ENCODE results near the gene TMEM237.
"Not testable (repeated sequence)": the region's sequence is repeated elsewhere in the genome, so short reads cannot be mapped to it uniquely, and the experiment has no call there.

Gene TMEM237, protein sequence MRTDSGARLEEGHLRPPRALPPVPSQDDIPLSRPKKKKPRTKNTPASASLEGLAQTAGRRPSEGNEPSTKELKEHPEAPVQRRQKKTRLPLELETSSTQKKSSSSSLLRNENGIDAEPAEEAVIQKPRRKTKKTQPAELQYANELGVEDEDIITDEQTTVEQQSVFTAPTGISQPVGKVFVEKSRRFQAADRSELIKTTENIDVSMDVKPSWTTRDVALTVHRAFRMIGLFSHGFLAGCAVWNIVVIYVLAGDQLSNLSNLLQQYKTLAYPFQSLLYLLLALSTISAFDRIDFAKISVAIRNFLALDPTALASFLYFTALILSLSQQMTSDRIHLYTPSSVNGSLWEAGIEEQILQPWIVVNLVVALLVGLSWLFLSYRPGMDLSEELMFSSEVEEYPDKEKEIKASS

DNA sequence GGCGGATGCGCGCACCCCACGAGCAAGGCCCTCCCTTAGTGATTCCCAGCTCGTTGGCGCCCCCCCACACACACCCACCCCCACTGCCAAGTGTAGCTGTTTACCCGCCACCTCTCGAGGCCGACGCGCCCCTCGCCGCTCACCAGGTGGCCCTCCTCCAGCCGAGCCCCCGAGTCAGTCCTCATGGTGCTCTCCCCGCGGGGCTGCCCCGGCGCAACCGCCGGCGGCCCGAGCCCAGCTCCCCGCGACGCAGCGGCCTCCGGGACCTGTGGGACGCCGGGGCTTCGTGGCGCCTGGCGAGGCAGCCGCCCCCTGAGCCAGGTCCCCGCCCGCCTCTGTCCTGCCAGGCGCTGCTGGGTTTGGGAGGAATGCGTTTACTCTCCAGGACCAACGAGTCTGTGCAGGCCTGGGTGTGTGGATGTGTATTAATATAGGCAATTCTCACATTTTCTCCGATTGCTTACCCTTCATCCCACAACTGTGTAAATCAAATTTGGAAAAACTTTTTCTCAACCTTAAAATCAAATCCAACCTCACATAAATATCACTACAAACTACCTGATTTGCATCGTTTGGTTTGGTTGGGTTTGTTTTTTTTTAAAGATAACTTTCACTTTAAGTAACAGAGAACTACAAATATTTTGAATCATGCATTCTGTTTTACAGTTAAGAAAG, at the start of gene TMEM237:
Gene TMEM237 (minus strand): TSS at position 288 of the 675 bp plus-strand sequence. CDS start 103 bp downstream, at position 185.
- DNase-seq: peak; percentile 77

DNA sequence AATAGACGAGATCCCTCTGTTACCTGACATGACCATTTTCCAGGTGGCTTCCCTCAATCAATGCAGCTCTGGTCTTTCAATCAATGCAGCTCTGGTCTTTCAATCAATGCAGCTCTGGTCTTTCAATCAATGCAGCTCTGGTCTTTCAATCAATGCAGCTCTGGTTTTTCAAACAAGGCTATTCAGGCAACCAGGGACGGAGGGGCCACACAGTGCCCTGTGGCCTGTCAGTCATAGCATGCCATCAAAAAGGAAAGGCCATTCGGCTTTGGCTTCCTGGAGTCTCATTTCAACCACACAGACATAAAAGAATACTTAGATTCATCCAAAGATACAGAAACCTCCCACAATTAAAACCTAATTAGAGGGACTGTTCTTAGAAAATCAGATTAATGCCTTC, 41.9 kb upstream of the TMEM237 start:
- DNase-seq: no peak

DNA sequence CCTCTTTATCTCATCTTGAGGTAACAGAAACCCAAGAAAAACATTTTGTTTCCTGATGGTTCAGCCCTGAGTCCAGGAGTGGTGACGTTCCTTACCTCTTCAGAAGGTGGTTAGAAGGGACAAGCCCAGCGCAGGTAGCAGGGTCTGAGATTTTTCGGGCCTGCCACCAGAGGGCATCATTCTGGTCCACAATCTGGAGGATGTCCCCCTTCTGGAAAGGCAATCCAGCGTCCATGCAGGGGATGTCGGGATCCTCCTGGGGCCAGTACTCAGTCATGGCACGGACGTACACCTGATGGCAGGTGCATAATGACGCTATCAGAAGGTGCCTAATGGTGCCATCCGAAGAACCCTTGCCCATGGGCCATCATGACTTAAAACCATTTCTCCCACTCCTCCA, 37.4 kb upstream of the TMEM237 start:
- DNase-seq: no peak

DNA sequence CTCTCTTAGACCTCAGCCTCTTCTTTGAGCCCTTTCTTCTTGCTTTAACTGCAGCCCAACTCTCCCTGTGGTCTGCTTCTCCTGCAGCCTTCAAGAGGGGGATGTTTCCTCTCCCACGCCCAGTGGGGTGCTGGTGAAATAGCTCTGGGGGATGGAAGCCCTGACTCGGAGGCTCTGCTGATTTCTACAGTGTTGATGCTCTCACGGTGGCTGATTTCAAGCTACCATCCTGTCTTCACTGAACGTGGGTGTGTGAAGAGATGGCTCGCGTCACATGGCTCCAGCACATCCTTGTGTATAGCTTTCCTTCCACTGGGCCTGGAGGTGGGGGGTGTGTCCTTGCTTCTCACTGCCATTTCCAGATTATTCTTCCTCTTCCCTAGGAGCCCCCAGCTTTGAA, 35.1 kb upstream of the TMEM237 start:
- no peak for DNase-seq

DNA sequence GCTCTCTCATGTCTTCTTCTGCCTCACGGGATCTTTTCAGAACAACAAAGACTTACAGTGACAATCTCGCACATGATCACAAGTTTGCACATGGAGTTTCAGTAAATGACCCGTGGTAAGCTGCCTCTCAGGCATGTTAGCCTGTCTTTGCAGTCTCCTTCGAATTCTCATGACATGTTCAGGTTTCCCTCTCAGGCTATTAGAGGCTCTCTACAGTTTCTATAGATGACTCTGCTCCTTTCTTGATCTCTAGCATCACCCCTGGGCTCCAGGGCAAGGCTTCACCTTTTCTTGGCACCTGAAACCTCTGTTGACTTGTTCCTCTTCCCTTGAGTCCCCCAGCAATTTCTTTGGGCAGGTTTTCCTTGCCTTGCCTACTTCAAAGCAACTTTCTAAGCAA, 32.2 kb upstream of the TMEM237 start:
- DNase-seq: no peak

DNA sequence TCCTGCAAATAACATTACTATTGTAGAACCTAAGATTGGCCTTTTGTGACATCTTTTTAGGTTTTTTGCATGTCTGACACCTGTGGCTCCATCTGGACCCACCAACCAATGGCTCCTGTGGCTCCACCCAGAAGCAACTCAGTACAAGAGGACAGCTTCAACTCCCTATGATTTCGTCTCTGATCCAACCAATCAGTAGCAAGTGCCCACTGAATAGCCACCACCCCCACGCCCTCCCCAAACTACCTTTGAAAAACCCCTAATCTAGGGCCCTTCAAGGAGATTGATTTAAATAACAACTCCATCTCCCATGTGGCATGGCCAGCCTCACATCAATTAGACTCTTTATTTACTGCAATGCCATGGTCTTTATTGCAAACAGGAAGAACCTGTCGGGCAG, 31.5 kb upstream of the TMEM237 start:
- DNase-seq: no peak

DNA sequence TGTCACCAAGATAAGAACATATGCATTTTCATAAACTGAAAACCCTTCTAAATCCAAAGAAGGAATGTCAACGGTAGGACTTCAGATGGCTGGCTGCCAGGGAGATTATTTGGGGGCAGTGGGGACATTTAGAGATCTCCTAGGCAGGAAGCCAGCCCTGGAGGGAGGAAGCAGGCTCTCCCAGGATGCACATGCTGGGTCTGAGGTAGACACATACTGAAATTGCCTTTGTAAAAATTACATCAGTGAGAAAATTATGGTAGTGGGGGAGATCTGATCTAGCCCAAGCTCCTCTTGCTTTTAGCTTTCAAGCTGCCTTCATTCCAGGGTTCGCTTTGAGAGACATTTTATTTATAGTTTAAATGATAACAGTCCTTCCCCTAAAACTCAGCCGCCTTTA, 31.0 kb upstream of the TMEM237 start:
- DNase-seq: no peak

DNA sequence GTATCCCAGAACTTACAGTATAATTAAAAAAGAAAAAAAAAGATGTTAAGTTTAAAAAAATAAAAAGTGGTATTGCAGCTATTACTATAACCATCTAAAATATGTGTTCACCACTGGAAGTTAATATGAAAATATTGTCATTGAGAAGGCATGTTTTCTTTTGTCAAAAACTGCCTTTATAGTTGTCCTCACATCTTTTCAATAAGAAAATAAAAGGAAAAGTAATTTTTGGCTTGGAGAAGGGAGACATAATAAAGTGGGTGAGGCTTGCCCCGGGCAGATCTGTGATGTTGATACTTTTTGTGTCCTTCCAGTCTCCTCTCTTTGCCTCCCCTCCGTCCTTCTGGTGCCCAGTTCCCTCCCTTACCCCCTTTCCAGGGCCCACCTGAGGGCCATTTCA, 30.2 kb upstream of the TMEM237 start:
- no peak for DNase-seq

DNA sequence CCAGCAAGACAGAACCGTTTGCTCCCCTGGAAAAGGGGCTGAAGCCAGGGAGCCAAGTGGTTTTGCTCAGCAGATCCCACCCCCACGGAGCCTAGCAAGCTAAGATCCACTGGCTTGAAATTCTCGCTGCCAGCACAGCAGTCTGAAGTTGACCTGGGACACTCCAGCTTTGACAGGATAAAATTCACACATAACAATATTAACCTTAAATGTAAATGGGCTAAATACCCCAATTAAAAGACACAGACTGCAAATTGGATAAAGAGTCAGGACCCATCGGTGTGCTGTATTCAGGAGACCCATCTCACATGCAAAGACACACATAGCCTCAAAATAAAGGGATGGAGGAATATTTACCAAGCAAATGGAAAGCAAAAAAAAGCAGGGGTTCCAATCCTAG, 27.9 kb upstream of the TMEM237 start:
- not testable (repeated sequence) for DNase-seq

DNA sequence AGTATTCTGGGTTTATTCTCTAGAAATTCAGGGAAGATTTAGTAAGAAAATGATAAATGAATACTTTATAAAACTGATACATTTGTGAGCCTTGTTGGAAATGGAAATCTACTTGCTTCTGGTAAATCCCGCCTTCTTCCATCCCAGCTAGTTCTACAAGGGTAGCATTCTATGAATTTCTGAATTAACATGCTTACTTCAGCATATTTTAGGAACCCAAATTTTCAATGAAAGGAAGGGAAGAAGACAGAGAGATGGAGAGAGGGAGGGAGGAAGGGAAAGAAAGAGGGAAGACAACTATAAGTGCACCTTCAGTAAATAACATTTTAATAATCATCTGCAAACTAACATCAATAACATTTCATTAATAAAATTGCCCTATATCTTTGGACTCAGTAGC, 26.6 kb upstream of the TMEM237 start:
- no peak for DNase-seq

DNA sequence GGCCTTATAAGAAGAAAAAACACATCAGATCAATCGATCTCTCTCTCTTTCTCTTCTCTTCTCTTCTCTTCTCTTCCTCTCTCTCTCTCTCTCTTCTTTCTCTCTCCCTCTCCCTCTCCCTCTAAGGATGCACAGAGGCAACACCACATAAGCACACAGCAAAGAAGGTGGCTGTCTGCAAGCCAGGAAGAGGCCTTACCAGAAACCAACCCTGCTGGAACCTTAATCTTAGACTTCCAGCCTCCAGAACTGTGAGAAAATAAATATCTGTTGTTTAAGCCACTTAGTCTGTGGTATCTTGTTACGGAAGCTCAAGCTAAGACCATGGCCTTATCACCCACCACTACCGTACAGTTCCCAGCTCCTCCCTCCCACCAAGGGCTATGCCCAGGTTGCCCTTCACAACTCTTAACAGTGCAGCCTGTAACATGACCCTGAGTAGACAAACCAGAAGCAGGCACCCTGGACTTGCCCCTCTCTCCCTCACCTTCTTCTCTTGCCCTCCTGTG, 25.2 kb upstream of the TMEM237 start:
- DNase-seq: no peak

DNA sequence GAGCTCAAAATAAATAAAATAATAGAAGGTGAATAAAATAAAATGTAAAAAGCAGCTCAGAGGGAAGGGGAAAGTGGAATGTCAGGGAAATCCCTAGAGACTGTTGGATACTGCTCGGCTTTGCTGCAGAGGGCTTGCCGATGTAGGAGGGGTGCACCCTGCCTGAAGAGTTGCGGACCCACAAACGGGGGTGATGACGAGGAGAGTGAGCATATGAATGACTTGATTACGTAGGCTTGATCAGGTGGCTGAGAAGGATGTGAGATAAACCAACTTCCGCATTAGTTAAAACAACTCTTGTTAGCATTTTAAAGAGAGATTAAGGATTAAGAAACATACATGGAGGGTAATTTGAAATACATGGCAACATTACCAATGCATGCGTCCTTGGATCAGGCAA, 21.0 kb upstream of the TMEM237 start:
- DNase-seq: no peak

DNA sequence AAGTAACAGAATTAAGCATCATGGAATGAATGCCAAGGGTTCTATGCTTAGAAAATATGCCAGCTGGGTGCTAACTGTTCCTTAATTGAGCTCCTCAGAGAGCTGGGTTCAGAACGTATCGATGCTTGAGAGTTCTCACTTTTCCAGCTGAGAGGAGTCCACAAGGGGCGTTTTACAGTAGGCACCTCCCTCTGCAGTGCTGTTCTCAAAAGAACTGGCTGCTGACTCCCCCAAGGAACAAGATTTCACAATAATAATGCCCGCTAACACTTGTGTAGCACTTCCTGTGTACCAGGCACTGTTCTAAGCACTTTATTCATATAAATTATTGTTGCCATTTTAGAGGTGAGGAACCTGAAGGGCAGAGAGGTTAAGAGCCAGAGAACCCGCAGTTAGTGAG, 18.1 kb upstream of the TMEM237 start:
- DNase-seq: no peak

DNA sequence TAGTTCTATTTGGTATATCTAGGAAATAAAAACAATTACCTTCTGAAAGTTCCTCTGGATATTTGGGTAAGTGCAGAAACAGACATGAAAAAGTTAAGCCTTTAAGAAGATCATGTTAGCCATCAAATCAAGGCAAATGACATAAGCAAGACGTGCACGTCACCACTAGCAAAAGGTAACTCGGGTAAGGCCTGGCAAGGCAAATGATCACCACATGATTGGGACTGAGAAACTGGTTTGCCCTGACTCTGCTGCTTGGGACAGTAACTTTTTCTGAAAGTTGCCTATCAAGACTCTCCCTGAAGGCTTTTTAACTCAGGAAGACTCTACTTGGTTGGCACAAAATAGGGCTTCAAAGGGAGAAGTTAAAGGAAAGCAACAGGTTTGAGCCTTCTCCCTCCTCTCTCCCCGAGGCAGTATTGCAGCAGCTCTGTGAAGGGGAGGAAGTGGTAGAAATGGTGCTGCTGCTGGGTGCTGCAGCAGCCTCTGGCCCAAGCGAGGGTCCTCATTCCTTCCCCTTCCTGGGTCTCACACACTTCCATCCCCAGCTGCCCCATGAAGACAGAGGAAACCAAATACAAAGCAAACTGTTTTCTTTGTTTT, 17.1 kb upstream of the TMEM237 start:
- no peak for DNase-seq

DNA sequence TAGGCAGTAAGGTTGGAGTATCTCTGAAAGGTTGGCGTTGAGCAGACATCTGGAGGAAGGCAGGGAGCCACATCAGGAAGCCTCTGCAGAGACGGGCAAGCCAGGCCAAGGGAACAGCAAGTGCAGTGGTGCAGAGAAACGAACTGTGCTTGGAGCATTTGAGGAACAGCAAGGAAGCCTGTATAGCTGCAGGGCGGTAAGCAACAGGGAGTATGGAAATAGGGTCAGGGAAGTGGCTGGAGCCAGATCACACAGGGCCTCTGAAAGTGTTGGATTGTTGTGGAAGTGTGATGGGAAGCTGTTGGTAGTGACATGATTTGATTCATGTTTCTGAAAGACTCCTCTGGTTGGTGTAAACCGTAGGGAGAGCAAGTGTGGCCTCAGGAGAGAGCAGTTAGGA, 13.4 kb upstream of the TMEM237 start:
- DNase-seq: no peak

DNA sequence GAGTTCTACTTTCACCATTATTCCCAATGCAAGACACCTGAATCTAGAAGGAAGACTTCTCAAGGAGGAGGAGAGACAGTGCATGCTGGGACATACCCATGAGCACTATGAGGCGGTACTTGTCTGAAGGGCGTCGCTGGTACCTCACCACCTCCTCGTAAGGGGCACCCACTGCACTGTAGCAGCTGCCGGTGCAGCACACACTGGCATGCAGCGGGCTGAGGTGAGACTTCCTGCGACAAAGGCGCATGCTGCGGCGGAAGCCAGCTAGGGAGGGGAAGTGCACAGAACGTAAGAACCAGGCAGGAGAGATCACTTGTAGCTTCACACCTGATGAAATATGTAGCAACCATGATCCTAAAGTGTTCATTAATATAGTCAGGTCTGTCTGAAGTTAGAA, 12.8 kb upstream of the TMEM237 start:
- DNase-seq: no peak

DNA sequence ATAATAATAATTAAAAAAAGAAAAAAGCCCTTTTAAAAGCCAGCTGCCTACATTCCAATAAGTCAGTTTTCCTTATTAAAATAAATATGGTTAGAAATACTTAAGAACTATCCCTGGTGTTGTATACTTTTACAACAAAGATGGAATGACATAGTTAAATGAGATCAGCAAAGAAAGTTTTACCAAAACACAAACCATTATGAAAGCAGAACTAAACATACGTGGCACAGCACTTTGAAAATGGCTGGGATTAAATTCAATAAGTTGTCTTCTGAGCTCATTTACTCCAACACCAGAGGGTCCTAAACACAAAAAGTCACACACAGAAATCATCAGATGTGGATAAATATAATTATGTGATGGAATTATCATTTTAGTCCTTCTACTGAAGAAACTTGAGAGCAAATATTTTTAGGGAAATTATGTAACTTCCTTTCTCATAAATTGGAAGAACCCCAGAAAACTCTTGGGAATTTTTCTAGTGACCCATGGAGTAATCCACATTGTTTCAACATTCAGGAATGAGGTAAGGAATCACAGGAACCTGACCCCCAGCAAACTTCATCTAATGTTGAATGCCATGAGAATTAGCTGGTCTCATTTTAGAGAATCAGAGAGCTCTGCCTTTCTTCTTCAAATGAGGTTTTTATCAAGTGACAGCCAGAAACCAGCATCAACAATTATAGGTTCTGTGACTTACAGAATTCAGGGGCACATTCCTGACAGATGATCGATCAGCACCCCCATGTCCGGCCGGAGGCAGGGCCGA, 11.5 kb upstream of the TMEM237 start:
- DNase-seq: no peak

DNA sequence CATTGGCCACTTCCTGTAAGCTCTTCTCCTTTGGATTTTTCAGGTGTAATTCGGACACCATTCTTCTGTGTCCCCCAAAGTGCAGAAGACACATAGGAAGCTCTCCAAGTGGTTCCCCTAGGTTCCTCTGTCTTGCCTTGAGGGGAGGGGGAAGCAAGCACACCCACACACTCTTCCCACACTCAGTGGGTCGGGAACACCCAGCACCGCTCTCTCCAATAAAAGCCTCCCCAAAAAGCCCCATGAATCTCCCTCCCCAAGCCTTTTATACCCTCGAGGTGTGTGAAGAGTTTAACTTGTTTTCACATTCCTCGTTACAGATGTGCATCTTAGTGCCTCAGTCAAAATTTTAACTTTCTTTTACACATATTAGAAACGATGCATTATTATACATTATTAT, 9.9 kb upstream of the TMEM237 start:
- DNase-seq: no peak

DNA sequence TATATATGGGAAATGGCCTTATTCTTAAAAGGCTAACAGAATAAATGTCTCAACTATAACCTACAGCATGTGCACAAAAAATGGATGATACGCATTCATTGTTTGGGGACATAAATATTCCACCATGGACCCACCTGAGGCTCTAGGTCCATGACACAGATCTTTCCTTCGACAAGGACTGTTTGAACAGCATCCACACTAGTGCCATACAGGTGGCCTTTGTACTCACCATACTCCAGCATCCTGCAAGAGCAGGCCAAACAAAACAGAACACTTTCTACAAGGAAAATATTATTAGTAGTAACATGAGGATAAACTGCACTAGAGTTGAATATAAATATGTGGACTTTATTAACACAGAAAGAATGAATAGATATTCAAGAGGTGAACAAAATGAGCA, 6.1 kb upstream of the TMEM237 start:
- no peak for DNase-seq

DNA sequence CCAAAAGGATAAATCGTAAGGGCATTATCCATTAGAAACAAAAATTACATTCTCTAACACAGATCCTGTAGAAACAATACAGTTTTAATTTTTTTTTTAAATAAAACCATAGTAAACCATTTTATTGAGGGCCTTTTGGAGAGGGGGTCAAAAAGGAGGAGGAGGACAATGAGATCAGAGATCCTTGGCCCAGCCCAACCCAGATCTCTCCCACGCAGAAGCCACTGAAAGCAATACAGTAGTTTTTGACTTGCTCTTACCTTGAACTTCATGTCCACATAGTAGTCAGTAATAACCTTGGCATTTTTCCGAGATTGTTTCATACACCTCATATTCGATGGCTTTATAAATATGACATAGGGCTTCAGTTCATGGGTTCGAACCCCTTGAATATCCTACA, 4.1 kb upstream of the TMEM237 start:
- no peak for DNase-seq

DNA sequence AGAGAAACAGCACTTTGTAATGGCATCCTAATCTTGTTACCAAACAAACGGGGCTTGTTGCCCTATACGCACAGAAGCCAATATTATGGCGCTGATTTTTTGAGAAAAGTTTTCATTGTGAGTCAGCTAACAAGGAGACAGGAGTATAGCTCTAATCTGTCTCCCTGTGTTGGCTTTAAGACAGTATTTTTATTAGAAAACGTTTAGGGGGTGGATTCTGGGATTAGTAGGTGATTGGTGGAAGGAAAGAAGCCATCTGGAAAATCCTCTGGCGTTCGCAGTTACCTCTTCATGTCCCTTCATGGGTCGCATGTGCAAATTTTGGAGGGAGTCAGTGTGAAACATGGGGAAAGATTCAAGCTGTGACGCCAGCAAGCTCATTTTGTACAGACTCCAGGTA, 698 bp upstream of the TMEM237 start:
- peak; percentile 27 for DNase-seq

DNA sequence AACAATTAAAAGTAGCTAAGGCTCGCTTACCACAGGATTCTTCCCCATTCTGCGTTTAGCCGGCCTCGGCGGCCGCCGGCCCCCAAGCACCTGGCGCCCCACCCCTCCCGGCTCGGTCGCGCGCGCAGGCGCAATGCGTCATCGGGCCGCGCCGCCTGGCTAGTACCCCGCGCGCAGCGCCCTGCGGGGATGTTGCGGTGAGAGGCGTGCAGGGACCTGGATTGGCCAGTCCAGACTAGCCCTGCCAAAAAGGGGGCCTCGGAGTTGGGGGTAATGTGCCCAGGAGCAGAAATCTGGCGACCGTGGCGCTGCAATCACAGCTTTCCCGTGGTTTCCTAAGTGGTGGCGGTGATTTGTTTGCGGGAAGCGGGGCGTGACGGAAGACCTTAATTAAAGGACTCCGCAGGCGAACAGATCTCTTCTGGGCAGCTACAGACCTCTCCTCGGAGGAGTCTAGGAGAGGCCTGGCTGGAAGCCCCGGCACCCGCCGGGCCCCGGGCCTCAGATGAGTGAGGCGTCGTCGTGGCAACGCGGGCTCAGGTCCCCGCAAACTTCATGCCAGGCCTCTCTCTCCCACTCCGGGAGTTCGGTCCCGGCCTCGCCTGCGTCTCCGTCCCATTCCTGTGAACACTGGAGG, 606 bp downstream of the TMEM237 start:
- DNase-seq: peak; percentile 91

Measured in femur (tissue), 1 donor.